Lower leg skin (tissue), 3 donors: Measurements from ENCODE around the gene ASGR2.

Experiments
- POLR2A ChIP-seq, 2 donors: fragments of 450-650 bp; IDR thresholded peaks; one replicate each; pipeline ENCODE4 v1.6.1; 2016 to 2017; ENCODE audit warnings: antibody characterized with exemption in 2 of 2, mild to moderate bottlenecking in 1 of 2, moderate library complexity in 1 of 2
- TF ChIP-seq, protein P1 (sequence below), 3 donors: fragments of 450-650 bp; IDR thresholded peaks; one replicate each; pipeline ENCODE4 v1.5.1; 2016; ENCODE audit warnings: antibody characterized with exemption in 3 of 3, mild to moderate bottlenecking in 3 of 3, moderate library complexity in 2 of 3

DNA sequence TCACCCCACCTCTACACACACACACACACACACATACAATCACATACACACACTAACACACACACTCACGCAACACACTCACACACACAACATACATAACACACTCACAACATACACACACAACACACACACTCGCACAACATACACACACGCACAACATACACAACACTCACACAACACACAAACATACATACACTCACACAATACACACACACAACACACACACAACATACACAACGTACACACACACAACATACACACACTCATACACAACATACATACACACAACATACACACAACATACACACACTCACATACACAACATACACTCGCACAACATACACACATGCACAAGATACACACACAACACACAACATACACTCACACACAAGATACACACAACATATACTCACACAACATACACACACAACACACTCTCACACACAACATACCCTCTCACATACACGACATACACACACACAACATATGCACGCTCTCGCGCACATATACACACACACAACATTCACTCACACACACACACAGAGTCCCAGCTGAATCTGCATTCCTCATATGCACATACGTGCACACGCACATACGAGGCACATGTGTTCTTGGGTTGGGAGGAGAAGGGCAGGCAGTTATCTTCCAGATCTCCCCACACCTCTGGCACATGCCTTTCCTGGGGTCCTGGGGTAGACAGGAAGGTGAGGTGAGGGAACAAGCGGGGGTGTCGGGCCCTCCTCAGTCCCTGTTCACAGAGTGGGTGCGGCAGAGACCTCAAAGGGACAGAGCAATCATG, 1.1 kb downstream of the ASGR2 start:
- TF ChIP-seq, protein P1, sequence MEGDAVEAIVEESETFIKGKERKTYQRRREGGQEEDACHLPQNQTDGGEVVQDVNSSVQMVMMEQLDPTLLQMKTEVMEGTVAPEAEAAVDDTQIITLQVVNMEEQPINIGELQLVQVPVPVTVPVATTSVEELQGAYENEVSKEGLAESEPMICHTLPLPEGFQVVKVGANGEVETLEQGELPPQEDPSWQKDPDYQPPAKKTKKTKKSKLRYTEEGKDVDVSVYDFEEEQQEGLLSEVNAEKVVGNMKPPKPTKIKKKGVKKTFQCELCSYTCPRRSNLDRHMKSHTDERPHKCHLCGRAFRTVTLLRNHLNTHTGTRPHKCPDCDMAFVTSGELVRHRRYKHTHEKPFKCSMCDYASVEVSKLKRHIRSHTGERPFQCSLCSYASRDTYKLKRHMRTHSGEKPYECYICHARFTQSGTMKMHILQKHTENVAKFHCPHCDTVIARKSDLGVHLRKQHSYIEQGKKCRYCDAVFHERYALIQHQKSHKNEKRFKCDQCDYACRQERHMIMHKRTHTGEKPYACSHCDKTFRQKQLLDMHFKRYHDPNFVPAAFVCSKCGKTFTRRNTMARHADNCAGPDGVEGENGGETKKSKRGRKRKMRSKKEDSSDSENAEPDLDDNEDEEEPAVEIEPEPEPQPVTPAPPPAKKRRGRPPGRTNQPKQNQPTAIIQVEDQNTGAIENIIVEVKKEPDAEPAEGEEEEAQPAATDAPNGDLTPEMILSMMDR (IDR thresholded peaks at IDR 0.05): peak in 1 of 3 donors; percentile 28
- no peak for TF ChIP-seq POLR2A (IDR thresholded peaks at IDR 0.05)
